ENCODE results near the gene CKAP4.

- TF ChIP-seq CTCF (IDR thresholded peaks at IDR 0.05; ENCODE audit: low read depth, low read length, missing input control) = no peak
- TF ChIP-seq ZBTB33 (IDR thresholded peaks at IDR 0.05) = no peak
- no peak for TF ChIP-seq YY1 (IDR thresholded peaks at IDR 0.05)
- no peak for TF ChIP-seq RAD21 (IDR thresholded peaks at IDR 0.05)
- TF ChIP-seq REST (IDR thresholded peaks at IDR 0.05) = no peak
- TF ChIP-seq MAX (IDR thresholded peaks at IDR 0.05) = no peak
- TF ChIP-seq JUND (IDR thresholded peaks at IDR 0.05) = no peak
- TF ChIP-seq TAF1 (conservative IDR thresholded peaks at IDR 0.05) = no peak
- no peak for TF ChIP-seq NR2F2 (IDR thresholded peaks at IDR 0.05)
- no peak for TF ChIP-seq ATF3 (IDR thresholded peaks at IDR 0.05)
- no peak for TF ChIP-seq SP1 (IDR thresholded peaks at IDR 0.05)
These were observed 32.3 kb upstream of the CKAP4 start for GRCh38 chr12:106280106-106280505.
